Tibial nerve (tissue), 3 donors: ENCODE results near the gene APOC3.

Experiments
- CTCF ChIP-seq, 5 experiments: fragments of 200-600 bp in 3 of 5; fragments of 450-650 bp in 2 of 5; sonication (generic) in 3 of 5; IDR thresholded peaks; one replicate each; pipeline ENCODE4 v1.5.1; 2016 to 2019; ENCODE audit warnings: antibody characterized with exemption in 5 of 5, mild to moderate bottlenecking in 3 of 5, moderate library complexity in 2 of 5
- POLR2A ChIP-seq, 2 donors: fragments of 450-650 bp; IDR thresholded peaks; one replicate each; pipeline ENCODE4 v1.6.1; 2017; ENCODE audit warnings: antibody characterized with exemption in 2 of 2, mild to moderate bottlenecking in 2 of 2, moderate library complexity in 2 of 2

- TF ChIP-seq CTCF (IDR thresholded peaks at IDR 0.05) = peak; percentile 78 to 93 (median 88)
- no peak for TF ChIP-seq POLR2A (IDR thresholded peaks at IDR 0.05)
Observed at GRCh38 chr11:116791002-116791812, 38.5 kb upstream of the APOC3 start.
